ENCODE measurements around the gene ATP6V1G1.

GRCh38 chr9:114641967-114642366 is 54.4 kb downstream of the ATP6V1G1 start:
- TF ChIP-seq, protein P1, sequence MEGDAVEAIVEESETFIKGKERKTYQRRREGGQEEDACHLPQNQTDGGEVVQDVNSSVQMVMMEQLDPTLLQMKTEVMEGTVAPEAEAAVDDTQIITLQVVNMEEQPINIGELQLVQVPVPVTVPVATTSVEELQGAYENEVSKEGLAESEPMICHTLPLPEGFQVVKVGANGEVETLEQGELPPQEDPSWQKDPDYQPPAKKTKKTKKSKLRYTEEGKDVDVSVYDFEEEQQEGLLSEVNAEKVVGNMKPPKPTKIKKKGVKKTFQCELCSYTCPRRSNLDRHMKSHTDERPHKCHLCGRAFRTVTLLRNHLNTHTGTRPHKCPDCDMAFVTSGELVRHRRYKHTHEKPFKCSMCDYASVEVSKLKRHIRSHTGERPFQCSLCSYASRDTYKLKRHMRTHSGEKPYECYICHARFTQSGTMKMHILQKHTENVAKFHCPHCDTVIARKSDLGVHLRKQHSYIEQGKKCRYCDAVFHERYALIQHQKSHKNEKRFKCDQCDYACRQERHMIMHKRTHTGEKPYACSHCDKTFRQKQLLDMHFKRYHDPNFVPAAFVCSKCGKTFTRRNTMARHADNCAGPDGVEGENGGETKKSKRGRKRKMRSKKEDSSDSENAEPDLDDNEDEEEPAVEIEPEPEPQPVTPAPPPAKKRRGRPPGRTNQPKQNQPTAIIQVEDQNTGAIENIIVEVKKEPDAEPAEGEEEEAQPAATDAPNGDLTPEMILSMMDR (IDR thresholded peaks at IDR 0.05; ENCODE audit: low read length), result no peak
- TF ChIP-seq EZH2 (optimal IDR thresholded peaks at IDR 0.05; ENCODE audit: low read depth, low read length) (no peak), EZH2phosphoT487 (IDR thresholded peaks at IDR 0.05; ENCODE audit: low read length) (no peak)

Measured in MM.1S (cell line).